ENCODE data around the gene ADCY2. TPM values are rescaled to one million over a fixed set of nuclear protein-coding genes. Genes with fewer than 3 reads are reported as not detected.

The ADCY2 gene
- total and polyA plus RNA-seq, 8 donors = 0.29 to 7.5 (median 1.1) TPM

DNA sequence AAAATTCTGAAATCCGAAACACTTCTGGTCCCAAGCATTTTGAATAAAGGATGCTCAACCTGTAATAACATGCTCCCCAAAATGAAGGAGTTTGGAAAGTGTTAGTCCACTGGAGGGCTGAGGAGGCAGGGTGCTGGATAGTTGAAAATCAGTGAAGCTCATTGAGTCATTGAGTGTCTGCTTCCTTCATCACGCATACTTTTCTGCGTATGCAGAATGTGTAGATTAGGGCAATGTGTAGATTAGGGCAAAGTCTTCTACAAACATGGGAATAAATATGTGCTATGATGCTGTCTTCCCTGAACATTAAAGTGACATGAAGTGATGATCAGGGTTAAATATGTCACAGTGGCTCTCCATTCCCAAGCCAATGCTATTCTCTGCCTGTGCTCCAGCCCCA, 261.2 kb downstream of the ADCY2 start:
- H3K4me3 ChIP-seq = no peak overlapping the region
- no peaks in the 10 kb centered on the region for H3K9me3 ChIP-seq
- 89 to 96% (median 93%) methylated on average over 3 of the region's 3 CpGs for WGBS, 5 donors
- no peak for TF ChIP-seq POLR2A (IDR thresholded peaks at IDR 0.05)
- TF ChIP-seq, protein P1, sequence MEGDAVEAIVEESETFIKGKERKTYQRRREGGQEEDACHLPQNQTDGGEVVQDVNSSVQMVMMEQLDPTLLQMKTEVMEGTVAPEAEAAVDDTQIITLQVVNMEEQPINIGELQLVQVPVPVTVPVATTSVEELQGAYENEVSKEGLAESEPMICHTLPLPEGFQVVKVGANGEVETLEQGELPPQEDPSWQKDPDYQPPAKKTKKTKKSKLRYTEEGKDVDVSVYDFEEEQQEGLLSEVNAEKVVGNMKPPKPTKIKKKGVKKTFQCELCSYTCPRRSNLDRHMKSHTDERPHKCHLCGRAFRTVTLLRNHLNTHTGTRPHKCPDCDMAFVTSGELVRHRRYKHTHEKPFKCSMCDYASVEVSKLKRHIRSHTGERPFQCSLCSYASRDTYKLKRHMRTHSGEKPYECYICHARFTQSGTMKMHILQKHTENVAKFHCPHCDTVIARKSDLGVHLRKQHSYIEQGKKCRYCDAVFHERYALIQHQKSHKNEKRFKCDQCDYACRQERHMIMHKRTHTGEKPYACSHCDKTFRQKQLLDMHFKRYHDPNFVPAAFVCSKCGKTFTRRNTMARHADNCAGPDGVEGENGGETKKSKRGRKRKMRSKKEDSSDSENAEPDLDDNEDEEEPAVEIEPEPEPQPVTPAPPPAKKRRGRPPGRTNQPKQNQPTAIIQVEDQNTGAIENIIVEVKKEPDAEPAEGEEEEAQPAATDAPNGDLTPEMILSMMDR (IDR thresholded peaks at IDR 0.05) = no peak
- no peak for TF ChIP-seq POLR2AphosphoS5 (IDR thresholded peaks at IDR 0.05)
- TF ChIP-seq EP300 (IDR thresholded peaks at IDR 0.05) = no peak
- H3K36me3 ChIP-seq = no peaks in the 10 kb centered on the region
- H3K27ac ChIP-seq = no peak overlapping the region
- no peaks in the 10 kb centered on the region for H3K4me1 ChIP-seq
- H3K27me3 ChIP-seq = no peaks in the 10 kb centered on the region
- no peak for DNase-seq
- intact Hi-C loops (cut with DNase I; ENCODE audit: low total_unique reads) = no loop called here

DNA sequence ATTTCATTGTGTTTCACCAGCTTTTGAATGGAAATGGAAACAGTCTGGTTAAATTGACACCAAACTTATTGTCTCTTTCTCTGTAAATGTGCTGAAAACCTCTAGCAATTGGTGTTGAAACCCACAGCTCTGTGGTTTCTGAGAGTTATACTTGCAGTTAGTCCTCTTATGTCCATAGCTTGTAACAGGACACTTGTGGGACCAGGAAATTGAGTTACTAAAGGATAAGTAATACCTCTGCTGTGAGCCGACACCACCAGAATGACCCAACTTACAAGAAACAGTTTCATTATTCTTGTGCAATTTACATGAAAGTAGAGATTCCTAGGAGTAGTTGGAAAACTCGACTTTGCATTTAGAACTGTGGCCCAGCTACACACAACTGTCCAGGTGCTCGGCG, 263.5 kb downstream of the ADCY2 start:
- no peaks in the 10 kb centered on the region for H3K9me3 ChIP-seq
- H3K36me3 ChIP-seq = no peaks in the 10 kb centered on the region
- DNase-seq = no peak
- H3K27ac ChIP-seq = no peak overlapping the region
- no peak overlapping the region for H3K4me3 ChIP-seq
- WGBS, 5 donors = 73 to 92% (median 82%) methylated on average over 4 of the region's 4 CpGs
- no peaks in the 10 kb centered on the region for H3K4me1 ChIP-seq
- TF ChIP-seq POLR2AphosphoS5 (IDR thresholded peaks at IDR 0.05) (no peak), EP300 (IDR thresholded peaks at IDR 0.05) (no peak), POLR2A (IDR thresholded peaks at IDR 0.05) (no peak)
- TF ChIP-seq, protein P1 (IDR thresholded peaks at IDR 0.05) = no peak
- no peaks in the 10 kb centered on the region for H3K27me3 ChIP-seq
- intact Hi-C loops (cut with DNase I; ENCODE audit: low total_unique reads) = no loop called here

DNA sequence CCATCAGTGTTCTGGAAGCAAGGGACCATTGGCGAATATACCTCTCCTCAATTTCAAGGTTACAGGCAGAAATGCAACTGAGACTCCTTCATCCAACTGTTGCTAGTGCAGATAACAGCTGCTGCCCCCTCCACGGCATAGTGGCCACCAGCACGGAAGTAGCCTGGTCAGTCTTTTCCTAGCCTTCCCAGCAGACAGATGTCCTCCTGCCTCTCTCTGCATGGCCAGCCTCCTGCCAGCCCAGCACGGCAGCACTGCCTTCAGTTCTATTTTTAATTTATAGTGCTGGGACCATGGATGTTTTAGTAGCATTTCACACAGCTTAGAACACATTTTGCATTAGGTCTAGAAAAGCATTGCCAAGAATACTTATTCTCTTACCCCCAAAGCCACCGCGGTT, 266.4 kb downstream of the ADCY2 start:
- TF ChIP-seq POLR2AphosphoS5 (IDR thresholded peaks at IDR 0.05) = no peak
- TF ChIP-seq, protein P1 (IDR thresholded peaks at IDR 0.05) = no peak
- TF ChIP-seq EP300 (IDR thresholded peaks at IDR 0.05) = no peak
- TF ChIP-seq POLR2A (IDR thresholded peaks at IDR 0.05) = no peak
- DNase-seq = no peak

DNA sequence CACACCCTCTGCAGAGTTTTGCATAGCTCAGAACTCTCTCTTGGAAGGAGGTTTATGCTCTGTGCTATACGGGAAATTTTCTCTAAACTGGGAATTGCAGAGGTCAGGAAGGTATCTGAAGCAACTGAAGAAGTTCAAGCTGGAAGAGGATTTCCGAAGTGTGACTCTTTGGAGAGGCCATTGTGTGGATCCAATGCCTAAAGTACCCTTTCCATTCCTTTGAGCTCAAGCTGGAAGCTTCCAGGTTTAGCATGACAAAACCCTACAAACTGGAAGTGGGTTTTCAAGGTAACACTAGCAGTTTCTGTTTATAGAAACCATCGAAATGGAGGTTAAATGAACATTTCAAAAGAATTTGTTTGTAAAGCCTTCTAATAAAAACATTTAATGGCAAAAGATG, 267.9 kb downstream of the ADCY2 start:
- no peak overlapping the region for H3K4me3 ChIP-seq
- intact Hi-C loops (cut with DNase I; ENCODE audit: low total_unique reads) = no loop called here
- TF ChIP-seq, protein P1 (IDR thresholded peaks at IDR 0.05) = no peak
- TF ChIP-seq EP300 (IDR thresholded peaks at IDR 0.05) (no peak), POLR2AphosphoS5 (IDR thresholded peaks at IDR 0.05) (no peak), POLR2A (IDR thresholded peaks at IDR 0.05) (no peak)
- no peak for DNase-seq
- no peaks in the 10 kb centered on the region for H3K9me3 ChIP-seq
- 76 to 88% (median 82%) methylated on average over 3 of the region's 3 CpGs for WGBS, 5 donors
- no peak overlapping the region for H3K27ac ChIP-seq
- H3K4me1 ChIP-seq = no peaks in the 10 kb centered on the region
- H3K36me3 ChIP-seq = no peaks in the 10 kb centered on the region
- no peaks in the 10 kb centered on the region for H3K27me3 ChIP-seq

More for the DNA sequence above, 266.4 kb downstream of the ADCY2 start:
- intact Hi-C loops (cut with DNase I; ENCODE audit: low total_unique reads) = no loop called here
- H3K4me3 ChIP-seq = no peak overlapping the region
- H3K27ac ChIP-seq = no peak overlapping the region
- no peaks in the 10 kb centered on the region for H3K4me1 ChIP-seq
- no peaks in the 10 kb centered on the region for H3K27me3 ChIP-seq
- no peaks in the 10 kb centered on the region for H3K9me3 ChIP-seq
- WGBS, 5 donors = 85 to 95% (median 93%) methylated on average over 6 of the region's 6 CpGs
- no peaks in the 10 kb centered on the region for H3K36me3 ChIP-seq

Data from stomach (tissue), 9 donors.